GM12865 (cell line): ENCODE measurements around the gene D2HGDH.

Experiments used
- DNase-seq: peaks from one replicate; pipeline ENCODE4 v3.0.0; 2010; ENCODE audit warnings: low read depth
- H3K4me3 ChIP-seq: 2 replicates; pipeline ENCODE4 v1.5.1; 2011; ENCODE audit warnings: mild to moderate bottlenecking, low read depth, low read length, control low read depth
- TF ChIP-seq, protein P1 (sequence below): IDR thresholded peaks from 2 replicates; pipeline ENCODE4 v1.5.1; 2011; ENCODE audit warnings: low read length, control low read depth, low read depth, inconsistent platforms; ENCODE audit not compliant: insufficient read depth; ENCODE audit errors: missing control alignments

The D2HGDH gene

DNA sequence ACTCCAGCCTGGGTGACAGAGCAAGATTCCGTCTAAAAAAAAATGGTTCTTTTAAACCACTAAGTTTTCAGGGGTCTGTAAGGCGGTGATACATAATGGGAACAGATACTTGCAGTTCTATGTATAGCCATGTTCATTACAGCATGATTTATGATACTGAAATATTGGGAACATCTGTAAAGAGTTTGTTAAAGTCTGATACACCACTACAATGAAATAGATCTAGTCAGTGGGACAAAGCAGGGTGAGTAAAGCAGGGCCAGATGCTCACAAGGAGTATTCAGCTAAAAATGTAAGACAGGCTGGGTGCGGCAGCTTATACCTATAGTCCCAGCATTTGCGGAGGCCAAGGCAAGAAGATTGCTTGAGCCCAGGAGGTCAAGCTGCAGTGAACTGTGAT is 38.8 kb upstream of the D2HGDH start:
- no peak overlapping the region for H3K4me3 ChIP-seq
- TF ChIP-seq, protein P1, sequence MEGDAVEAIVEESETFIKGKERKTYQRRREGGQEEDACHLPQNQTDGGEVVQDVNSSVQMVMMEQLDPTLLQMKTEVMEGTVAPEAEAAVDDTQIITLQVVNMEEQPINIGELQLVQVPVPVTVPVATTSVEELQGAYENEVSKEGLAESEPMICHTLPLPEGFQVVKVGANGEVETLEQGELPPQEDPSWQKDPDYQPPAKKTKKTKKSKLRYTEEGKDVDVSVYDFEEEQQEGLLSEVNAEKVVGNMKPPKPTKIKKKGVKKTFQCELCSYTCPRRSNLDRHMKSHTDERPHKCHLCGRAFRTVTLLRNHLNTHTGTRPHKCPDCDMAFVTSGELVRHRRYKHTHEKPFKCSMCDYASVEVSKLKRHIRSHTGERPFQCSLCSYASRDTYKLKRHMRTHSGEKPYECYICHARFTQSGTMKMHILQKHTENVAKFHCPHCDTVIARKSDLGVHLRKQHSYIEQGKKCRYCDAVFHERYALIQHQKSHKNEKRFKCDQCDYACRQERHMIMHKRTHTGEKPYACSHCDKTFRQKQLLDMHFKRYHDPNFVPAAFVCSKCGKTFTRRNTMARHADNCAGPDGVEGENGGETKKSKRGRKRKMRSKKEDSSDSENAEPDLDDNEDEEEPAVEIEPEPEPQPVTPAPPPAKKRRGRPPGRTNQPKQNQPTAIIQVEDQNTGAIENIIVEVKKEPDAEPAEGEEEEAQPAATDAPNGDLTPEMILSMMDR: no peak
- no peak for DNase-seq

DNA sequence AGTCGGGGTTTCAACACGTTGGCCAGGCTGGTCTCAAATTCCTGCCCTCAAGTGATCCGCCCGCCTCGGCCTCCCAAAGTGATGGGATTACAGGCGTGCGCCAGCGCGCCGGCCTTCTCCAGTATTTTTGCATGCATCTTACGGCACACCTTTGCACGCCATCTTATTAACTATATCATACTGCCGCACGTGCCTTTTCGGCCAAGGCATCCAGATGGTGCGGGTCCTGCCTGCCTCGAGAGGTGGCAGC is 33.4 kb upstream of the D2HGDH start:
- TF ChIP-seq, protein P1: peak; percentile 38
- no peak for DNase-seq
- peak overlapping the region; percentile 87 for H3K4me3 ChIP-seq

DNA sequence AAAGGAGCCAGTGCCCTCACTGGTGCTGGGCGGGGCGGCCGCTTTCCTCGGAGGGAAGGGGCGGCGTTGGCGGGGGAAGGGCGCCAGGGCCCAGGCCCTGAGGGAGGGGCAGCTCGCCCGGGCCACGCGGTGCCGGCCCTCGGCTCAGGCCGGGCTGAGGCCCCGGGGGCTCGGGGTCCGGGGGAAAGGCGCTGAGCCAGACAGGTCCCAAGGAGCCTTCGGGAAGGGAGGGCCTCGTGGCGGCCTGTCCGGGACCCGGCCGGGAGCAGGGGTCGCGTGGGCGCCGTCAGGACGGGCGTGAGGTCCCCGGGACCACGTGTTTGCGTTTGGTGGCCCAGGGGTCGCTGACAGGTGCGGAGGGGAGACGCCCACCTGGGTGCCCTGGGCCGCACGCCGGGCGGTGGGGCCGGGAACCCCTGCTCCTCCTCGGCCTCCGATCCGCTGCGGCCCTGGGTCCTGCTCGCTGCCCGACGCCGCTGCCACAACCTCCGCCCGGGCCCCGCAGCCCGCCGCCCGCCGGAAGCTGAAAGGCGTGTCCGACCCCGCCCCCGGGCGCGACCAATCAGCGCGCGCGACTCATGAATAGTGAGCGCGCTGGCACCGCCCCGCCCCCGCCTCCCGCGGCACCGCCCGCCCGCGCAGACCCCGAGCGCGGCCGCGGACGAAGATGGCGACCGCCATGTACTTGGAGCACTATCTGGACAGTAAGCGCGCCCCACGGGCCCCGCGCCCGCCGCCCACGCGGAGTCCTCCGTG is 32.9 kb upstream of the D2HGDH start, which contains the start of gene ING5:
ING5 (plus strand) TSS at position 641 of the 756 bp plus-strand sequence; CDS start at position 668, 27 bp downstream.
- H3K4me3 ChIP-seq: peak within 1 kb of the TSS; percentile 92
- peak; percentile 97 for DNase-seq
- TF ChIP-seq, protein P1: no peak

DNA sequence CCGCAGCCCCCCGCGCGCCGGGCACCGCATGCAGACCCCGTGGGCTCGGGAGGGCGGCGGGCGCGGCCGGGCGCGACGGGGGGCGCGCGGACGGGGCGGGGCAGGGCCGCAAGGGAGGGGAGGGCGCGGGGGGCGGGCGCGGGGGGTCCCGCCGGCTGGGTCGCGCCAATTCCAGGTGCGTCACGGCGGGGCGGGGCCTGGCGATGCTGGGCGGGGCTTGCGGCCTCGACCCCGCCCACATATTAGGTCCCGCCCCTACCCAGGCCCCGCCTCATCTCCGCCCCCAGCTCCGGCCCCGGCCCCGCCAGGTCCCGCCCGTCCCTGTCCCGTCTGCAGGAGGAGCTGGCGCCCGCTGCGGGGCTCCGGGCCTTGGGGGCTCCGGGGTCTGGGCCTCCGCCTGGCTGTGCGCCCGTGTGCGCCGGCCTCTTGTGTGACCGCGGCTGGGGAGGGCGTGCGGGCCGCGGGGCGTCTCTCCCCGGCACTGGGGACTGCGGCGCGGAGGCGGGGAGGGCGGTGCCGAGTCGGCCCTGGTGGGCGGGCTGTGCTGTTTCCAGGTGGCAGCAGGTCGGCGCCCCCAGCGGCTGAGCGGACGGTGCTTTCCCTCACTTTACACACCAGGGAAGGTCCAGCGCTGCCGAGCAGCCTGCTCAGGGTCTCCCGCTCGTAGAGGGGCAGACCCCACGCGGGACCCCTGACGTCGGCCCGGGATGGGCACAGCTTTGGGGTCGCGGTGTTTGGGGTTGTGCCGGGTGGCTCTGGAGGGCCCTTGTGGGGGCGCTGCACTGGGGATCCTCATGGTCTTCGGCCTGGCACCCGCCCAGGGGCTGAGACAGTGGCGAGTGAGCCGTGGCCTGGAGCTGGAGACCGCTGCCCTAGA is 32.0 kb upstream of the D2HGDH start:
- TF ChIP-seq, protein P1: peak; percentile 72
- H3K4me3 ChIP-seq: peak overlapping the region; percentile 92
- DNase-seq: peak; percentile 94

DNA sequence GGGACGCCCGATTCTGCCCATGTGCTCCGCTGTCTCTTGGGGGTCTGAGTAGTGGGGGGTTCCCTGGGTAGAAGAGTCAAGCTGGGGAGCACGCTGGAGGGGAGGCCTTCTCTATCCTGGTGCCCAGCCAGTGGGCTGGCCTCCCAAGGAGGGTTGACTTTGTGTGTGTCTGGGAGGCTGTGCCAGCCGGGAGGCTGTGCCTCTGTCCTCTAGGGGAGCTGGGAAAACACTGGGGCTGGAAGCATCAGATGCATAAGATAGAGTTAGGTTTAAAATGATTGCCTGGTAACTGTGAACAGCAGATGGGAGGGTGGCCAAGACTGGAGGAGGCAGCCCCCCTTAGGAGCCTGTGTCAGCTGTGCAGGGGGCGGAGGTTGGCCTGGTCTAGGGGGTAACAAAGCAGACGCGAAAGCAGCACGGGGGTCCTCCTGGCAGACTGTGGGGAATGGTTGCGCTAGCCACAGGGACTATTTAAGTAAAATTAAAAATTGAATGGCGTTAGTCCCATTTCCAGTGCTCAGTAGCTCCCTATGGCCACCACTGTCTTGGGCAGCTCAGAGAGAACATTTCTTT is 31.3 kb upstream of the D2HGDH start:
- no peak for DNase-seq
- TF ChIP-seq, protein P1: no peak
- peak overlapping the region; percentile 92 for H3K4me3 ChIP-seq

DNA sequence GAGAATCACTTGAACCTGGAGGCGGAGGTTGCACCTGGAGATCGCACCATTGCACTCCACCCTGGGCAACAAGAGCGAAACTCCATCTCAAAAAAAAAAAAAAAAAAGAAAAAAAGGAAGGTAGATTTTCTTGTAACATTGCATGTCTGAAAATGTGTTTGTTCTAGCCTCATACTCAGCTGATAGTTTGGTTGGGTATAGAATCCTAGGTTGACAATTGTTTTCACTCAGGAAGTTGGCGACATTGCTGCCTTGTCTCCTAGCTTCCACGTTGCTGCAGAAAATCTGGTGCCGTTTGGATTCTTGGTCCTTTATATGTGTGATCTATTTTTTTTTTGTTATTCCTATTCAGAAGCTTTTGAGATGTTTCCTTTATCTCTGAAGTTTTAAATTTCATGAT is 27.9 kb upstream of the D2HGDH start:
- H3K4me3 ChIP-seq: no peak overlapping the region
- TF ChIP-seq, protein P1: no peak
- DNase-seq: no peak
